H4 (cell line): ENCODE data around the gene IGFN1. TPM values are rescaled to one million over a fixed set of nuclear protein-coding genes. Genes with fewer than 3 reads are reported as not detected.
"Not testable (repeated sequence)": the region's sequence is repeated elsewhere in the genome, so short reads cannot be mapped to it uniquely, and the experiment has no call there.

ENCODE experiments used
- DNase-seq: peaks from one replicate; pipeline ENCODE4 v3.0.0-alpha.2; 2015; ENCODE audit warnings: low spot score
- total RNA-seq: library from RNA; depleted of rRNA; stranded (reverse); fragments of >200 nt; shearing (Covaris generic); gene quantifications from 2 replicates; pipeline ENCODE4 v1.2.3, GENCODE V29; 2014

IGFN1 gene
- total RNA-seq, 1 experiment from 2014 or later: 0.14 TPM

DNA sequence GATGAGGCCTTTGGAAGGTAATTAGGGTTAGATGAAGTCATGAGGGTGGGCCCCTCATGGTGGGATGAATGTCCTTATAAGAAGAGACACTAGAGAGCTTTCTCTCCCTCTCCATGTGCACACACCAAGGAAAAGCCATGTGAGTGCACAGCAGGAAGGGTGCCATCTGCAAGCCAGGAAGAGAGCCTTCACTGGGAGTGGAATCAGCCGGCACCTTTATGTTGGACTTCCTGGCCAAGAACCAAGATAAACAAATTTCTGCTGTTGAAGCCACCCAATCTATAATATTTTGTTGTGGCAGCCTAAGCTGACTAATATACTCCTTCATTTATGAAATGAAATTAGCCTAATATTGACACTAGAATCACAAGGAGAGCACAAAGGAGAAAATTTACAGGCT, 54.5 kb downstream of the IGFN1 start:
- no peak for DNase-seq

DNA sequence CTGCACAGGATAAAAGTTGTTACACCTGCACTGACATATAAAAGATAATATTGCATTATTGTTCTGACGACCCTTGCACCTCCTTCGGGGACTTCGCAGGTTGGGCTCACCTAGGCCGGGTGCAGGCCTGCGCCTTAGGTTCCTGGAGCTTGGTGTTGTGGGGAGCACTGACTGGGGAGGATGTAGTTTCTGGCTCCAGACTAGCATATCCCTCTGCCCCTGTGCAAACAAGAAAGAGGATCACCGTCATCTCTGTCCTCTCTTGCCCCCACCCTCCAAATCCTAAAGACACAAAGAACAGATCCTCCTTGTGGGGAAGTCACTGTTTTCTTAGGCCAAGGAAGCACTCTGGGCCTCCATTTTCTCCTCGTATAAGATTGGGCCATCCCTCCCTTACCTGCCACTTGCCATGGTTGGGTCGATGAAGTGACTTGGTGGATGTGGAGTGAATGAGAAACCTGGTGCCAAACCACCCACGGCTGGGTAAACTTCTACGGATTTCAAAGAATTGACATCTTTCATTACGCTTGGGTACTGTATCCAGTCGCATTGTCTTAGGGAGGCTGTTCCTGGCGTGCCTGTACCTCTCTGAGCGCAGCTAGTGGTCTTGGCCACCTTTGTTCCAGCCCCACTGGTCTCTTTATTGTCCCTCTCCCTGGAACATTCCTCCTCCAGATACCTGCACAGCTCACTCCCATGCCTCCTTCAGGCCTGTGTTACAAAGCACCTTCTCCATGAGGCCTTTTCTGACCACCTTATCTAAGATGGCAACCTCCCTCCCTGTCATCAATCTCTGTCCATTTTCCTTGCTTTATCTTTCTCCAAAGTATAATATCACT, 58.3 kb downstream of the IGFN1 start:
- DNase-seq: no peak

- DNase-seq: no peak
Measured at GRCh38 chr1:201250326-201251011, 59.8 kb downstream of the IGFN1 start.

- no peak for DNase-seq
Measured at GRCh38 chr1:201251411-201251810, 60.8 kb downstream of the IGFN1 start.

DNA sequence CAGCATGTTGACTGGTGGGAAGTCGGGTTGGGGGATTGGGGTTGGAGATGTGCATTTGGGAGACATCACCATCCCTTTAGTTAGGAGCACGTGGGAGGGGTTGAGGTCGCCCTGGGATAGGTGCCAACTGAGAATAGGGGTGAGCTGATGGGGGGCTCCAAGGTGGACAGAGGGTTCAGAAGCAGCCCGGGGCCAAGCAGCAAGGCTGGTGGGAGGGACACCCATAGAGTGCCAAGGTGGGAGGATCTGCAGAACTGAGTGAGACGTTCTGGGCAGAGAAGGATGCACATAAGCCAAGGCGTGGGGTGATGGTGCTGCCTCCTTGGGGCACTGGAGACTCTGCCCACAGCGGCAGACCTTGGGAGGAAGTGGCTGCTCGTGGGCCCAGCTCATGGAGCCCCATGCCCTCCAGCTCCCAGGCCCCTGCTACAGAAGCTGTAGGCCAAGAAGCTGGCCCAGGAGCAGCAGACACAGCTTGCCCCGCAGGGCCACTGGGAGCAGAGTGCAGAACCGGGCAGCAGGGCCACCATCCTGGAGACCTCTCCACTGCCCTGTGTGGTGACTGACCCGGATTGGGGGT, 61.3 kb downstream of the IGFN1 start:
- no peak for DNase-seq

GRCh38 chr1:201252944-201253371, 62.3 kb downstream of the IGFN1 start:
- DNase-seq: no peak

DNA sequence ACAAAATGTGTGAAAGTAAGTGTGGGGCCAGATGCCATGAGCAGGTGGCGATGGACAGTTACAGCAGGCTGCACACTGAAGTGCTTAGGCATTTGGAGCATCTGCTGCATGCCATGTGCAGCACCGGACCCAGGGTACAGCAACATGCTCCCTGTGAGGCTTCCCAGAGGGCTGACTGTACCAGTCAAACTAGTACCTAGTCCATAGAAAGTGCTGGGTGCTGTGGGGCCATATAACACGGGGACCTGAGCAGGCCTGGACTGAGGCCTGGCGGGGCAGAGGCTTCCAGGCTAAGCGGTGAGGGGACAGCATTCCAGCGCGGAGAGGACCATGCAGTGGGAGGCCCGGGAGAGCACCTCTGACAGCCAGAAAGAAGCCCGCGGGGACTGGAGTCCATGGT, 62.8 kb downstream of the IGFN1 start:
- no peak for DNase-seq

DNA sequence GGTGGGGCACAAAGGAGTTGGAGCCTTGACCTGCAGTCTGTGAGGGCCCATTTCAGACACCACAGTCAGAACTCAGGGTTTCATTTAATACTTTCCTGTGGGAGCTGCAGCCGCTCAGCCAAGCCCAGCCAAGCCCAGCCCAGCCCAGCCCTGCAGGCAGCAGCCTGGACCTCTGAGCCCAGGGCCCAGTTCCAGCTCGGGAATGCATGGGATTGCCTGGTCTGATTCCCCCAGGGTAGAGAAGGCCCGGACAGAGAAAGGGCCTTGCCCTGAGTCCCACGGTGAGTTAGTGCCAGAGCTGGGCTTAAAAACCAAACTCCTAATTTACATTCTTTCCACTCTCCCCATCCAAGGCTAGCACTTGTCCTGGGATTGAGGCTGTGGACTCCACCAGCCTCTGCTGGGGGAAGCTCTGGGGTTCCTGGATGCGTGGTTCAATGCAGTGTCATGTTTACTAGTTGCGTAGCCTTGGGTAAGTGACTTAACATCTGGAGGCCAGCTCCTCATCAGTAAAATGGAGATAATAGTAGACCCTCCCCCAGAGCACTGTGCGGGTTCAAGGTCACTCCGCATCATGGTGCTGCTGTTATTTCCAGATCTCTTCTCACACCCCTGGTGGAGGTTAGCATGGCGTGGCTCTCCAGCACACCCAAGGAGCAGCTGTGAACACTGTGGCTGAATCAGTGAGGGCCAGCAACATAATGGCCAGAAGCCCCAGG, 63.4 kb downstream of the IGFN1 start:
- no peak for DNase-seq

- no peak for DNase-seq
Measured at GRCh38 chr1:201254625-201255478, 64.2 kb downstream of the IGFN1 start.

- no peak for DNase-seq
Measured at GRCh38 chr1:201255479-201256362, 65.1 kb downstream of the IGFN1 start.

GRCh38 chr1:201258132-201258531, 67.5 kb downstream of the IGFN1 start:
- not testable (repeated sequence) for DNase-seq

GRCh38 chr1:201258763-201259230, 68.2 kb downstream of the IGFN1 start:
- DNase-seq: no peak

DNA sequence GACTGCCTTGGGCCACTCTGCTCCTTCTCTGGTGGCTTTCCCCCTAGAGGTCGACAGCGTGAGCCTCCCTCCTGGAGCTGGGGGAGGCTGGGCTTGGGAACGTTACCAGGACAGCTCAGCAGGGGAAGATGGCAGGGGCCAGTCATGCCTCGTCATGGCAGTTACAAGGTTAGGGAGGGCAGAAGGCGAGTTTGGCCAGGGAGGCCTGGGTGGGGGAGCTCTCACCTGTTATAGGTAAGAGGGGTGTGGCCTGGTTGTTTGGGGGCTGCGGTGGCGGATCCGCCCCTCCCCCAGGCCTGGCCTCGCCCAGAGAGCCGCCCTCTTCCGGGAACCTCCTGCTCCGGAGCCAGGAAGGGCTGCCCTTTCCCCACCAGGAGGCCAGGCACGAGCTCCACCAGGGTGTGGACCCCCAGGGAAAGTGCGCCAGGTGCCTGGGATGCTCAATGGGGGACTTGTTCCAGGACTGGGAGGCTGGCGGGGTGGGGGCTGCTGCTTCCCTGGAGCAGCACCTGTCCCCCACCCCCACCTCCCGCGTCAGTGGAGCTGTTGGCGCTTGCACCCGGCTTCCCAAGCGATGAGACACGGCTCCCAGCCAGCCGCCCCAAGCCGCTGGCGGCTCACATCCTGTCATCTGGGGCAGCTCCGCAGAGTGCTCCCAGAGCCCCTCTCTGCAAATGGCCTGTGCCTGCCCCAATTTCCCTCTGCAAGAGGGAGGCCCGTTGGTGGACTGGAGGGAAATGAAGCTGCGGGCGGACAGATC, 69.0 kb downstream of the IGFN1 start:
- no peak for DNase-seq

DNA sequence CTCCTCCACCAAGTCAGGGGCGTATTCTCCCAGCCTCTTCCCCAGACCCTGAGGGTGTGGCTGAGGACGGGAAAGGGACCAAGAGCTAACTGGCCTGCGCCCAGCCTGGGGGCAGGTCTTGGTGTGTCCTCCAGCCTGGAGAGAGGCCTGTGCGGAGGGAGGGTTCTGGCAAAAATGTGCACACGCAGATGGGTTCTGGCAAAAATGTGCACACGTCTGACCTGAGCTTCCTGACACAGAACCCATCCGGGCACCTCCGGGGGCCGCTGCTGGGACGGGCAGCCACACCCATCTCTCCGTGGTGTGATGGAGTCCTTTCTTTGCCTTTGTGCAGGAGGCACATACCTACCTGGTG, 69.6 kb downstream of the IGFN1 start:
- no peak for DNase-seq

- DNase-seq: no peak
Measured at GRCh38 chr1:201260648-201261311, 70.2 kb downstream of the IGFN1 start.

DNA sequence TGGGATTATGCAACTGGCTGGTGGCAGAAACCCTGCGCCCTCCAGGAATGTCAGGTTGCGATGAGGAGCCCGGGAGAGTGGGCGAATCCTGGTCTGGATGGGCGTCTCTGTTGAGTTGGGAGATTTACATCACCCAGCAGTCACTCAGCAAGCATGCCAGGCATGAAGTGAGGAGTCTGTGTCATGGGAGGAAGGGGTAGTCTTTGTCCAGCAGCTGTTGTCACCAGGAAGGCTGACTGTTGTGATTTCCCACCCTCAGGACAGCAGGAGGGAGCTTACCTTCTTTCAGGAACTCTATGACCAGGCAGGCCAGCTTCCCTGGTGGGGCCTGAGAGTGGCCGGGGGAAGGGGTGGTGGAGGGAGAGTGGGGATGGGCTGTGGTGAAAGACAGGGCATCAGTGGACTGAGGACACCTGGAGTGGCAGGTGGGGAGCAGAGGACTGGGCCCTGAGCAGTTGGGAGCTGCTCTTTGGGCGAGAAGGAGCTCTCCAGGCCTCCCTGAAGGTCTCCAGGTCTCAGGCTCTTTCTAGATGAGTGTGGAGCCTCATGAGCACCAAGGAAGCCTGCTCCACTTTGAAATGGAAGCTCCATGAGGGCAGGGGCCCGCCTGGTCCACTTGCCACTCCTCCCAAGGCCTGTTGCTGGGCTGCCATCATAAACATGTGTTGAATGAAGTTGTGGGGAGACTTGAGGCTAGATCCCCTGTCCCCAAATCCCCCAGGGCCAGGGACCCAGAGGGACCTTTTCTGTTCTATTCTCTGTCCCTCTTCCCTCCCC, 71.3 kb downstream of the IGFN1 start:
- no peak for DNase-seq

DNA sequence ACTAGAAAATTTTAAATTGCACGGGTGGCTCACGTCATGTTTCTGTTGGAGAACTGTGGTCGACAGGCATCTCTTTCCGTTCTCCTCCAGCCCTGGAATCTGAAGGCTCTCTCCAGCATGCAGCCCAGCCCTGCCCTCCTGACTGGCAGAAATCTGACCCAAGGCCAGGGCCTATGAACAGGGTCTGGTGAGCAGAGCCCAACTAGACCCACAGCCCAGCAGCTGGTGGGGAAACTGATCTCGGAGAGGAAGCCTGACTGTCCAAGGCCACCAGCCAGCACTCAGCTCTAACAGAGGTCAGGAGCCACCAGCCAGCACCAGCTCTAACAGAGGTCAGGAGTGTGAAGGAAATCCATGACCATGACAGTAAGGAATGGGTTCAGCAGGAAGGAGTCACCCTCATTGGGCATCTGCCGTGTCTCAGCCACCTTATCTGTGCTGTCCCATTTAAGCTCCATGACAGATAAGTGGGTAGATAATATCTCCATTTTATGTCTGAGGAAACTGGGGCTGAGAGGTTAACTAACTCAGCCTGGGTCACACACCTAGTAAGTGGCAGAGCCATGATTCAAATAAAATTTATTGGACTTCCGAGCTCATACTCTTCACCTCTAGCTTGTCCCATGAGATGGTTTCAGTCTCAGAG, 72.5 kb downstream of the IGFN1 start:
- DNase-seq: no peak

DNA sequence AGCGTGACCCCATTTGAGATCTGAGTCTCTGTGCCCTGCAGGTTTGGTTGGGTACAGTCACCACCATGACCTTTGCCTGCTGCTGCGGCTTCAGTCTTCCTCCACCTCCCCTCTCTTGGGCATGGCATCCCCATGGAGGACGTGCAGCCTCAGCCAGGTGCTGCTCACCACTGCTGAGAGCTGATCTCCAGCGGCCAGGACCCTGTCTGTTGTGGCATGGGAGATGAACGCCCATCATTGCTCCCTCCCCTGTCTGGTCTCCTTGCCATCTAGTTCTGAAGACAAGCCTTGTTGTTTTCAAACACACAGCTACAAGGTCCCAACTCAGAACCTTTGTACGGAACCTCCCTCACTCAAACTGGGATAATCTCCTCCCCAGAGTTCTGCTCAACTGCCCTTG, 73.4 kb downstream of the IGFN1 start:
- no peak for DNase-seq
